ENCODE results near the gene MAPK8IP2.

GRCh38 chr22:50628543-50629134 is 28.0 kb downstream of the MAPK8IP2 start:
- TF ChIP-seq, protein P1, sequence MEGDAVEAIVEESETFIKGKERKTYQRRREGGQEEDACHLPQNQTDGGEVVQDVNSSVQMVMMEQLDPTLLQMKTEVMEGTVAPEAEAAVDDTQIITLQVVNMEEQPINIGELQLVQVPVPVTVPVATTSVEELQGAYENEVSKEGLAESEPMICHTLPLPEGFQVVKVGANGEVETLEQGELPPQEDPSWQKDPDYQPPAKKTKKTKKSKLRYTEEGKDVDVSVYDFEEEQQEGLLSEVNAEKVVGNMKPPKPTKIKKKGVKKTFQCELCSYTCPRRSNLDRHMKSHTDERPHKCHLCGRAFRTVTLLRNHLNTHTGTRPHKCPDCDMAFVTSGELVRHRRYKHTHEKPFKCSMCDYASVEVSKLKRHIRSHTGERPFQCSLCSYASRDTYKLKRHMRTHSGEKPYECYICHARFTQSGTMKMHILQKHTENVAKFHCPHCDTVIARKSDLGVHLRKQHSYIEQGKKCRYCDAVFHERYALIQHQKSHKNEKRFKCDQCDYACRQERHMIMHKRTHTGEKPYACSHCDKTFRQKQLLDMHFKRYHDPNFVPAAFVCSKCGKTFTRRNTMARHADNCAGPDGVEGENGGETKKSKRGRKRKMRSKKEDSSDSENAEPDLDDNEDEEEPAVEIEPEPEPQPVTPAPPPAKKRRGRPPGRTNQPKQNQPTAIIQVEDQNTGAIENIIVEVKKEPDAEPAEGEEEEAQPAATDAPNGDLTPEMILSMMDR (IDR thresholded peaks at IDR 0.05), result no peak
- TF ChIP-seq POLR2A (IDR thresholded peaks at IDR 0.05), result no peak

Data from adrenal gland (tissue), 5 donors.